Ovary (tissue), 3 donors: ENCODE measurements around the gene RDH11.

ENCODE experiments used
- CTCF ChIP-seq, 3 donors: fragments of 450-650 bp in 2 of 3; fragments of 200-600 bp in 1 of 3; IDR thresholded peaks; one replicate each; pipeline versions ENCODE4 v1.5.1 to v1.8.0; 2016 to 2022; ENCODE audit warnings: antibody characterized with exemption in 3 of 3, mild to moderate bottlenecking in 1 of 3
- EP300 ChIP-seq: sonication (generic); formaldehyde crosslinking; IDR thresholded peaks from one replicate; pipeline ENCODE4 v1.6.1; 2017; ENCODE audit warnings: antibody characterized with exemption
- POLR2A ChIP-seq: fragments of 450-650 bp; IDR thresholded peaks from one replicate; pipeline ENCODE4 v1.6.1; 2017; ENCODE audit warnings: antibody characterized with exemption, mild to moderate bottlenecking, moderate library complexity
- donor health status: DM: no; HTN: no; CAD: no.

GRCh38 chr14:67645414-67645813, 50.1 kb downstream of the RDH11 start:
- TF ChIP-seq CTCF (IDR thresholded peaks at IDR 0.05) (no peak), EP300 (no peak), POLR2A (no peak)
